HG02642 (cell line): ENCODE results near the gene IFNL4.
"Not testable (repeated sequence)": the region's sequence is repeated elsewhere in the genome, so short reads cannot be mapped to it uniquely, and the experiment has no call there.

Experiments
- ATAC-seq: cut with Tn5 transposase; IDR thresholded peaks from one replicate; pipeline ENCODE4 v1.9.1; 2021; ENCODE audit warnings: mild to moderate bottlenecking; ENCODE audit not compliant: unreplicated experiment, poor library complexity

Gene IFNL4

GRCh38 chr19:39248806-39249205 lies at the start of gene IFNL4:
Gene IFNL4 (minus strand): TSS chr19:39248856.
- no peak for ATAC-seq

DNA sequence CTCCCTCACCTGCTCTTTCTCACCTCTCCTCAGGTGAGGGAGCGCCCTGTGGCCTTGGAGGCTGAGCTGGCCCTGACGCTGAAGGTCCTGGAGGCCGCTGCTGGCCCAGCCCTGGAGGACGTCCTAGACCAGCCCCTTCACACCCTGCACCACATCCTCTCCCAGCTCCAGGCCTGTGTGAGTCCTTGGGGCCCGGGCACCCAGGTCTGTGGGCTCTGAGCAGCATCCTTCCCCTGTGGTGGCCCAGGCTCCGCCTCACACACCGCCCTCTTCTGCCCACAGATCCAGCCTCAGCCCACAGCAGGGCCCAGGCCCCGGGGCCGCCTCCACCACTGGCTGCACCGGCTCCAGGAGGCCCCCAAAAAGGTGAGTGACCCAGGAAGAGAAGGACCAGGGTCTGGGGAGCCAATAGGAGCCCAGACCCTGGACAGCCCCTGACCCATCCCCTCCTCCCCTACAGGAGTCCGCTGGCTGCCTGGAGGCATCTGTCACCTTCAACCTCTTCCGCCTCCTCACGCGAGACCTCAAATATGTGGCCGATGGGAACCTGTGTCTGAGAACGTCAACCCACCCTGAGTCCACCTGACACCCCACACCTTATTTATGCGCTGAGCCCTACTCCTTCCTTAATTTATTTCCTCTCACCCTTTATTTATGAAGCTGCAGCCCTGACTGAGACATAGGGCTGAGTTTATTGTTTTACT lies 49.4 kb upstream of the IFNL4 start:
- ATAC-seq = no peak

- ATAC-seq = no peak
Measured at GRCh38 chr19:39296906-39297305, 48.2 kb upstream of the IFNL4 start.

DNA sequence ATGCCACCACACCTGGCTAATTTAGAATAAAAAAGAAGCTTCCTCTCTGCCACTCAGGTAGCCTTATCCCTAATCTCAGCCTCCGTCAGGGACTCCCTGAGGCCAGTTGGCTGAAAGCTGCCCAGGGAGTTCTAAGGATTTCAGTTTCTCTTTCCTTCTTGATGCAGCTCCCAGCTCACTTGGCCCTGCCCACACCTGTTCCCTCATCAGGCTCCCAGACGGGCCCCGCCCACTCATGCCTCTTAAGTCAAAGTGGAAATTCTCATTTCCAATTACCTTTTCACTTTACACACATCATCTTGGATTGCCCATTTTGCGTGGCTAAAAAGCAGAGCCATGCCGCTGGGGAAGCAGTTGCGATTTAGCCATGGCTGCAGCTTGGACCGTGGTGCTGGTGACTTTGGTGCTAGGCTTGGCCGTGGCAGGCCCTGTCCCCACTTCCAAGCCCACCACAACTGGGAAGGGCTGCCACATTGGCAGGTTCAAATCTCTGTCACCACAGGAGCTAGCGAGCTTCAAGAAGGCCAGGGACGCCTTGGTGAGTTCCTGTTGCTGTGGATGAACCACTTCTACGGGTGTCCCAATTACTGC lies 47.5 kb upstream of the IFNL4 start, which contains the start of gene IFNL1:
Gene IFNL1, plus strand, starts transcription at position 353 of the 591 bp plus-strand sequence. Its CDS starts 15 bp downstream, at position 368.
- ATAC-seq = no peak

DNA sequence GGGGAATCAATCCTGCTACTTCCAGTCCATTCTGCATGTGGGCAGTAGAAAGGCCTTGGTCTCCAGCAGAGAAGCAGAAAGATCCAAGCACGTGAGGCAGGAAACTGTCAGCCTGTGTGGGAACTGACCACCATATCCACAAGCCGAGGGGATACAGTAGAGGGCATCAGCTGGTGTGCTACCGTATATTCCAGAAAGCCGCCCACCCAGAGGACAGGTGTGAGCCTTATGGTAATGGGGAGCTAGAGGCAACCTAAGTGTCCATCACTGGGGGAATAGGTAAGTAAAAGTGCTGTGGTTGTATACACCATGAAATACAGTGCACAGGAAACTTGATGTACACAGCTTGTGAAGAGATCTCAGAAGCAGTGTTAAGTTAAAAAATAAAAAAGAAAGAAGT lies 44.7 kb upstream of the IFNL4 start:
- ATAC-seq = no peak

- no peak for ATAC-seq
Measured at GRCh38 chr19:39284032-39284431, 35.4 kb upstream of the IFNL4 start.

DNA sequence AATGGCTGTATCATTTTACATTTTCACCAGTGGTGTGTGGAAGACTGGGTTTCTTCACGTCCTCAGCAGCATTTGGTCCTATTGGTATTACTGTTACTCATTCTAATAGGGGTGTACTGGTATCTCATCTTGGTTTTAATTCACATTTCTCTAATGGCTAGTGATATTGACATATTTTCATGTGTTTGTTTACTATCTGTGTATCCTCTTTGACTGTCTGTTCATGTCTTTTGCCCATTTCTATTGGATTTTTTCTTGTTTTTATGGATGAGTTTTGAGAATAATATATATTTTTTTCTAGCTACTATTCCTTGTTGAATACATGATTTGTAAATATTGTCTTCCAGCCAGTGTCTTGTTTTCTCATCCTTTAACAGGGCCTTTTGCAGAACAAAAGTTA lies 33.4 kb upstream of the IFNL4 start:
- ATAC-seq = no peak

DNA sequence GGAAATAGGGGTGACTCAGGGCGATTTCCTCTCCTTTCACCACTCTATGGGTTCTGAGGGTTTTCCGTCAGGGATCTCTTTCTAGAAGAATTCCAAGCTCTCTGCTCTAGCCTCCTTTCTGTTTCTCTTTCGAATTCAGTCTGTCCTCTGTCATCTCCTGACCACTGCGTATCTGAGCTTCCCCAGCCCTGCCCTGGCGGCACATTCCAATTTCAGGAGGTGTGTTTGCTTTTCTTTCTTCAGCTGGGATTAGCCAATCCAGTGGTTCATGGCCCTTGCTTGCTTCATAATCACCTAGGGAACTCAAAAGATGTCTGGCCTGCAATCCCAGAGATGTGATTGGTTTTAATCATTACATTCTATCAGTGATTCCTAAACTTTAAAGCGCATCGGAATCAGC lies 28.9 kb upstream of the IFNL4 start:
- ATAC-seq = no peak

DNA sequence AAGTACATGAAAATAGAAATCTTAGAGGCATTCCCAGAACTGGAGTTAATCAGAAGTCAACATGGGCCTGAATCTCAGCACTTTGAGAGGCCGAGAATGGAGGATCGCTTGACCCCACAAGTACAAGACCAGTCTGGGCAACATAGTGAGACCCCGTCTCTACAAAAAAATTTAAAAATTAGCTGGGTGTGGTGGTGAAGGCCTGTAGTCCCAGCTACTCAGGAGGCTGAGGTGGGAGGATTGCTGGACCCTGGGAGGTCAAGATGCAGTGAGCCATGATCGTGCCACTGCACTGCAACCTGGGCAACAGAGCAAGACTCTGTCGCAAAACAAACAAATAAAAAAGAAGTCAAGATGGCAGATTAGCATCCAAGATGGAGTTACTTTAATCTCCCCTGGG lies 28.1 kb upstream of the IFNL4 start:
- no peak for ATAC-seq

GRCh38 chr19:39275578-39275977 lies 26.9 kb upstream of the IFNL4 start:
- no peak for ATAC-seq

GRCh38 chr19:39273859-39274258 lies 25.2 kb upstream of the IFNL4 start:
- ATAC-seq = not testable (repeated sequence)

DNA sequence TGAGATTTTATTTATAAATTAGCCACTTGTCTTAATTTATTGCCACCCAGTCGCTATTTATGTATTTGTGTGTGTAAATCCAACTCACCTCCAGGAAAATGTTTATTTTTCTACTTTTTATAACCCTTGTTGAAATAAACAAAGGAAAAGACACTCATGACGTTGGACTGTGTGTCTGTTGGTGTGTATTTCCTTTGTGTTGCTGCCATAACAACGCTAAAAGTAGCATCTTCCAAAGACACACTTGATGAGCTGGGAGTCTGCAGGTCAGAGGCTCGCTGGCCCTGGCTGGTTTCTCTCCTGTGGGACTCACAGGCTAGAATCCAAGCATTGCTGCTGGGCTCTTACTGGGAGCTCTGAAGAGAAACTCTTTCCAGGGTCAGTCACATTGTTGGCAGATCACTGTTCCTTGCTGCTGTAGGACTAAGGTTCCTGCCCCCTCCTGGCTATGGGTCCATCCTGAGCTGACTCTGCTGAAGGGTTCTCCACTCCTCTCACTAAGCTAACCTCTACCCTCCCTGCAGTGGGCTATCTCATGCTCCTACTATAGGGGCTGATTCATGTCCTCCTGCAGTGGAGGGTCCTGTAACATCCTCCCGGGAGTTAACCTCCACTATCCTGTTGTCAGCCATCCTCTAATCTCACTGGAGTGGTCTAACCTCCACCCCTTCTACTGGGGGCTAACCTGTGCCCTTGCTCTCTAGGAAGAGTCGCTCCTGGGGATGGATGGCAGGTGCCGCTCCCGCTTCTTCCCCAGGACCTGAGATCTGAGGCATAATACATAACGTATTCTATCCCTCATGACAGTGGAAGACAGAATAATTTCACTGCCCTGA lies 21.6 kb upstream of the IFNL4 start:
- ATAC-seq = no peak

DNA sequence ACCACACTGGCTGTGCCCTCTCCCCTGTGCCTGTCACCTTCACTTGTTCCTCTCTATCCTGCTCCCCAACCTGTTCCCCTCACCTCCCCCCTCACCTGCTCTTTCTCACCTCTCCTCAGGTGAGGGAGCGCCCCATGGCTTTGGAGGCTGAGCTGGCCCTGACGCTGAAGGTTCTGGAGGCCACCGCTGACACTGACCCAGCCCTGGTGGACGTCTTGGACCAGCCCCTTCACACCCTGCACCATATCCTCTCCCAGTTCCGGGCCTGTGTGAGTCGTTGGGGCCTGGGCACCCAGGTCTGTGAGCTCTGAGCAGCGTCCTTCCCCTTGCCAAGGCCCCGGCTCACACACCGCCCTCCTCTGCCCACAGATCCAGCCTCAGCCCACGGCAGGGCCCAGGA lies 20.7 kb upstream of the IFNL4 start:
- ATAC-seq = not testable (repeated sequence)

- not testable (repeated sequence) for ATAC-seq
Measured at GRCh38 chr19:39268531-39269223, 20.0 kb upstream of the IFNL4 start.

DNA sequence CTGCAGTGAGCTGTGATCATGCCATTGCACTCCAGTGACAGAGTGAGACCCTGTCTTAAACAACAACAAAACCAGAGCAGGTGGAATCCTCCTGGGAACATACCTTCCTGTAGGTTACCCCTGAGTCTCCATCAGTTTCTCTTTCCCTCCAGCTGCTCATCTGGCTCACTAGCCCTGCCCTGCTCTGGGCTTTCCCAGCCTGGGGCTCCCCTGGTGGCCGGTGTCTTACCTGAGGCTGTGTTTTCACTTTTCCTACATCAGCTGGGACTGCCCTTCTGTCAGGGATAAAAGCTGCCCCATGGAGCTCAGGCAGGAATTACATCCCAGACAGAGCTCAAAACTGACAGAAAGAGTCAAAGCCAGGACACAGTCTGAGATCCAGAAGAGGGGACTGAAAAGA lies 19.4 kb upstream of the IFNL4 start, which contains the start of gene IFNL2:
Gene IFNL2, plus strand, starts transcription at position 312 of the 400 bp plus-strand sequence. CDS start 173 bp downstream, outside the sequence.
- not testable (repeated sequence) for ATAC-seq

- ATAC-seq = no peak
Measured at GRCh38 chr19:39265321-39265916, 16.8 kb upstream of the IFNL4 start.

DNA sequence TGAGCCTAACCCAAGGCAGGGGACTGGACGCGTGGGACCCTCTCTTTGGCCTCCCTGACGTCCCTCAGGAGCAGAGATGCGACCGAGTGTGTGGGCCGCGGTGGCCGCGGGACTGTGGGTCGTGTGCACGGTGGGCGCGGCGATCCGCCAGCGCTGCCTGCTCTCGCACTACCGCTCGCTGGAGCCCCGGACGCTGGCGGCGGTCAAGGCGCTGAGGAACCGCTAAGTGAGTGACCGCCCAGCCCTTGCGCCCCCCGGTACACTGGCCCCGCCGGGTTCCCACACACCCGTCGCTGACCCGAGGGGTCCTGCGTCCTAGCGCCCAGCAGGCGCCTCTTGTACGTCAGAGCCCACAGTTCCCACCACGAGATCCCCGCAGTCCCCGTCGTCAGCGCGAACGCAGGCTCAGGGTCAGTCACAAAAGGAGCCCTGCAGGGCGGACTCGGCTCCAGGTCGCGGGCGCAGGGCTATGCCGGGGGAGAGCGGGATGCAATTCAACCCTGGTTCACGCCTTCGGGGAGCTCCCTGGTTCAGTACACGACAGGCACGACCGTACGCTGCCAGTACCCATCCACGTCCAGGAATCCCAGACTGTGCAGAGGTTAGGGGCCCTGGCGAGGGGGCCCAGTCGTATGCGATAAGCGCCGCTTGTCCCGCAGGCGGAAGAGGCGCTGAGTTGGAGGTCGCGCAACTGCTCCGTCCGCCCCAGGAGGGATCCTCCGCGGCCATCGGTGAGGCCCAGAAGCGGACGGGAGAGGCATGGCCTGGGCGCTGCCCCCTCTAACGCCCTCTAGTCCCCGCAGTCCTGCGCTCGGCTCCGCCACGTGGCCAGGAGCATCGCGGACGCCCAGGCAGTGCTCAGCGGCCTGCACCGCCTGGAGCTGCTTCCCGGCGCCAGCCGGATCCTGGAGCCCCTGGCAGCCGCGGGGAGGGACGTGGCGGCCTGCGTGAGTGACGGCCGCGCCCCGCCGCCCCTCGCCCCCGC lies 15.9 kb upstream of the IFNL4 start:
- no peak for ATAC-seq

- ATAC-seq = no peak
Measured at GRCh38 chr19:39263912-39264305, 15.3 kb upstream of the IFNL4 start.

- no peak for ATAC-seq
Measured at GRCh38 chr19:39262496-39262895, 13.8 kb upstream of the IFNL4 start.
